Neuronal stem cell (in vitro differentiated cells): ENCODE data around the gene LRRC28.

Source experiments
- DNase-seq: peaks from one replicate; pipeline ENCODE4 v3.0.0-alpha.2; 2013; ENCODE audit warnings: low spot score
- H2AFZ ChIP-seq: one replicate; pipeline ENCODE4 v1.6.1; 2013; ENCODE audit warnings: mild to moderate bottlenecking, low read length, inconsistent platforms
- H2AK5ac ChIP-seq: 2 replicates; pipeline ENCODE4 v1.6.1; 2013; ENCODE audit warnings: low read depth, mild to moderate bottlenecking, inconsistent platforms, low read length, moderate library complexity, mixed read lengths
- H2BK120ac ChIP-seq: 2 replicates; pipeline ENCODE4 v1.6.1; 2013; ENCODE audit warnings: low read depth, mild to moderate bottlenecking, inconsistent platforms, low read length, moderate library complexity, mixed read lengths
- H2BK12ac ChIP-seq: one replicate; pipeline ENCODE4 v1.6.1; 2013; ENCODE audit warnings: low read length, inconsistent platforms
- H2BK15ac ChIP-seq: 2 replicates; pipeline ENCODE4 v1.6.1; 2013; ENCODE audit warnings: mild to moderate bottlenecking, low read length, inconsistent platforms, mixed read lengths
- H2BK5ac ChIP-seq: one replicate; pipeline ENCODE4 v1.6.1; 2013; ENCODE audit warnings: inconsistent platforms, mild to moderate bottlenecking, low read length, moderate library complexity
- H3K14ac ChIP-seq: one replicate; pipeline ENCODE4 v1.6.1; 2013; ENCODE audit warnings: low read length, inconsistent platforms
- H3K18ac ChIP-seq: 2 replicates; pipeline ENCODE4 v1.6.1; 2013; ENCODE audit warnings: low read length, inconsistent platforms
- H3K23ac ChIP-seq: 2 replicates; pipeline ENCODE4 v1.6.1; 2013; ENCODE audit warnings: low read depth, mild to moderate bottlenecking, mixed read lengths, low read length, inconsistent platforms; ENCODE audit not compliant: poor library complexity
- H3K27ac ChIP-seq: replicated peaks from 3 replicates; pipeline ENCODE4 v1.5.1; 2013; ENCODE audit warnings: low read length, inconsistent platforms
- H3K27me3 ChIP-seq, 3 experiments: 2 replicates each; pipeline ENCODE4 v1.6.1; 2013; ENCODE audit warnings: low read length in 3 of 3, mild to moderate bottlenecking in 2 of 3, inconsistent platforms in 1 of 3, low read depth in 1 of 3, mixed read lengths in 1 of 3, moderate library complexity in 1 of 3; ENCODE audit not compliant: control insufficient read depth in 3 of 3, insufficient read depth in 3 of 3
- H3K36me3 ChIP-seq, 2 donors: replicated peaks in 1 of 2; 2 replicates each; pipeline ENCODE4 v1.6.1; 2013; ENCODE audit warnings: low read length in 2 of 2; ENCODE audit not compliant: control insufficient read depth in 2 of 2, insufficient read depth in 2 of 2
- H3K4ac ChIP-seq: 2 replicates; pipeline ENCODE4 v1.6.1; 2013; ENCODE audit warnings: inconsistent platforms, mild to moderate bottlenecking, low read length, moderate library complexity
- H3K4me1 ChIP-seq, 2 donors: 1 replicate in 1 of 2; 2 replicates in 1 of 2; pipeline ENCODE4 v1.6.1; 2013; ENCODE audit warnings: low read length in 2 of 2, low read depth in 1 of 2; ENCODE audit not compliant: control insufficient read depth in 2 of 2, insufficient read depth in 1 of 2
- H3K4me2 ChIP-seq: one replicate; pipeline ENCODE4 v1.6.1; 2013; ENCODE audit warnings: mild to moderate bottlenecking, low read length, inconsistent platforms; ENCODE audit not compliant: insufficient read depth, poor library complexity, severe bottlenecking
- H3K4me3 ChIP-seq, 2 donors: 2 replicates each; pipeline ENCODE4 v1.5.1; 2013; ENCODE audit warnings: low read length in 2 of 2, mild to moderate bottlenecking in 2 of 2, inconsistent platforms in 1 of 2, moderate library complexity in 1 of 2
- H3K79me1 ChIP-seq: one replicate; pipeline ENCODE4 v1.6.1; 2013; ENCODE audit warnings: low read depth, mild to moderate bottlenecking, inconsistent platforms, low read length, moderate library complexity
- H3K9ac ChIP-seq: one replicate; pipeline ENCODE4 v1.6.1; 2013; ENCODE audit warnings: mild to moderate bottlenecking, low read depth, low read length, inconsistent platforms; ENCODE audit not compliant: poor library complexity
- H3K9me3 ChIP-seq, 2 donors: replicated peaks in 1 of 2; 2 replicates each; pipeline versions ENCODE3 to v1.6.1; 2013; ENCODE audit warnings: low read length in 2 of 2, mild to moderate bottlenecking in 2 of 2, inconsistent platforms in 1 of 2, low read depth in 1 of 2, mixed read lengths in 1 of 2, moderate library complexity in 1 of 2; ENCODE audit not compliant: control insufficient read depth in 2 of 2, insufficient read depth in 1 of 2
- H4K8ac ChIP-seq: one replicate; pipeline ENCODE4 v1.6.1; 2013; ENCODE audit warnings: low read depth, mild to moderate bottlenecking, inconsistent platforms, low read length, moderate library complexity
- H4K91ac ChIP-seq: one replicate; pipeline ENCODE4 v1.6.1; 2013; ENCODE audit warnings: low read length, low read depth, mild to moderate bottlenecking, inconsistent platforms; ENCODE audit not compliant: poor library complexity
- WGBS, 2 donors: extraction: QIAGEN DNeasy Blood & Tissue Kit; methylation state at CpG; one replicate each; pipeline ENCODE4 v1.1.7; 2013; ENCODE audit warnings: missing lambda C conversion rate in 2 of 2, mixed read lengths in 1 of 2; ENCODE audit not compliant: insufficient read length in 2 of 2, insufficient replicate concordance in 1 of 2; ENCODE audit errors: extremely low coverage in 2 of 2; 5-methylcytosine and 5-hydroxymethylcytosine counted together

Gene LRRC28

DNA sequence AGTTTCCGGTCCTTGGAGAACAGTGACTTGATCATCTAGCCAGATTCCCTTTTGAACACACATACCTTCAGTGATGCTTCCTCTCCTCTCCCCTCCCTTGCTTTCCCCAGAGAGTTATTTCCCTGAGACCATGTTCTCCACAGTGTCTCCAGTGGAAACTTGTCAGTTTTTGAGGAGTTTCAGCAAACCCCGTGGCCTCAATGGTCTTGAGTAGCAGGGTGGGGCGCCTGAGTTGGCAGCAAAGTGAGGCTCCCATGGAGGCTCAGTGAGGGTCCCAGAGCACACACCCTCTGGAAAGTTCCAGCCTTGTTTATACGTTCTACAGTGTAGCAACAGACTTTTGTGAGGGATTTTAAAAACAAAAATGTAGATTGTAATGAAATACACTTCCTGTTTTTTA is 135.1 kb downstream of the LRRC28 start:
- Histone ChIP-seq H3K14ac (no peak overlapping the region), H3K4me2 (no peak overlapping the region), H3K9me3 (no peaks in the 10 kb centered on the region), H3K27me3 (no peaks in the 10 kb centered on the region), H3K4me1 (no peaks in the 10 kb centered on the region), H3K9ac (no peak overlapping the region), H2AK5ac (no peak overlapping the region), H3K4ac (no peak overlapping the region), H2BK12ac (no peak overlapping the region), H3K23ac (no peak overlapping the region), H2BK5ac (no peak overlapping the region), H2BK15ac (no peak overlapping the region), H2BK120ac (no peak overlapping the region), H4K91ac (no peak overlapping the region), H3K79me1 (no peaks in the 10 kb centered on the region), H3K36me3 (no peaks in the 10 kb centered on the region), H3K27ac (no peak overlapping the region), H3K18ac (no peak overlapping the region), H4K8ac (no peak overlapping the region), H2AFZ (no peak overlapping the region), H3K4me3 (no peak overlapping the region)
- WGBS, 2 donors = no CpG with 5 or more reads among the region's 4 CpGs
- no peak for DNase-seq

DNA sequence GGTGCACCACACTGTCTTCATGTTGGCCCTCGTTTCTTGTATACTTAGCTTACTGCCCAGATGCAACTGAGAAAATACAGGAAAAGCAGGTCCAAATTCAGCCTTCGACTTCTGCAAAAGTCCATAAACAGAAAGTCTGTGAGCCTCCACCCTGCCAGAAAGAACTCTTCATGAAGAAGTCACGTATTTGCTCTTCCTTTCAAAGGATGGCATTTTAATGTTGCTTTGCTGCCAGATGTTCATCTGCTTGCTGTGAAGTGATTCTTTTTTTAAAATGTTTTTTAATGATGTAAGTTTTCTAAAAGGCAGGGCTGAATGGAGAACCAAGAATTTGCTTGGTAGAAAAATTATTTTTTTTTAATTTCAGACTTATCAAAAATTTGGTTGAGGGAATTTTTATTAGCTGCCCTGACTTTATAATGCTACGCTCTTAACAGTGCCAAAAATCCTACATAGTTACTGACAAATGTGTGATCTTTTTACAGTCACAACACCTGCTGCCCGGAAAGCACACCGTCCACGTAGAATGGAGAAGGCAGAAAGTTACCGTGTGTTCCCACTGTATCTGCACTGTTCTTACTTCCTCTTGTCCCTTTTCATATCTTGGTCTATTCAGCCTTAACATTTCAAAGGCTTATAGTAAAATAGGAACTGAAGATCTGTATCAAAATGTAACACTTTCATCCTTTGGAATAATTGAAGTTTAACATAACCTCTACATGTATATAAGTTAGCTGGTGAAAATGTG is 136.3 kb downstream of the LRRC28 start:
- H3K4ac ChIP-seq = no peak overlapping the region
- no peak overlapping the region for H2AFZ ChIP-seq
- H3K27me3 ChIP-seq = no peaks in the 10 kb centered on the region
- H3K4me1 ChIP-seq = no peaks in the 10 kb centered on the region
- DNase-seq = no peak
- no peak overlapping the region for H4K91ac ChIP-seq
- no peak overlapping the region for H2BK120ac ChIP-seq
- no peak overlapping the region for H3K4me3 ChIP-seq
- H3K14ac ChIP-seq = no peak overlapping the region
- WGBS, 2 donors = no CpG with 5 or more reads among the region's 8 CpGs
- no peak overlapping the region for H3K4me2 ChIP-seq
- no peak overlapping the region for H2BK15ac ChIP-seq
- H3K79me1 ChIP-seq = no peaks in the 10 kb centered on the region
- no peak overlapping the region for H4K8ac ChIP-seq
- no peak overlapping the region for H3K23ac ChIP-seq
- H2BK5ac ChIP-seq = no peak overlapping the region
- peaks cover 0 to 3% of the 10 kb centered on the region in 2 donors for H3K9me3 ChIP-seq
- H3K18ac ChIP-seq = no peak overlapping the region
- H3K9ac ChIP-seq = no peak overlapping the region
- H2AK5ac ChIP-seq = no peak overlapping the region
- no peak overlapping the region for H2BK12ac ChIP-seq
- no peaks in the 10 kb centered on the region for H3K36me3 ChIP-seq
- no peak overlapping the region for H3K27ac ChIP-seq

DNA sequence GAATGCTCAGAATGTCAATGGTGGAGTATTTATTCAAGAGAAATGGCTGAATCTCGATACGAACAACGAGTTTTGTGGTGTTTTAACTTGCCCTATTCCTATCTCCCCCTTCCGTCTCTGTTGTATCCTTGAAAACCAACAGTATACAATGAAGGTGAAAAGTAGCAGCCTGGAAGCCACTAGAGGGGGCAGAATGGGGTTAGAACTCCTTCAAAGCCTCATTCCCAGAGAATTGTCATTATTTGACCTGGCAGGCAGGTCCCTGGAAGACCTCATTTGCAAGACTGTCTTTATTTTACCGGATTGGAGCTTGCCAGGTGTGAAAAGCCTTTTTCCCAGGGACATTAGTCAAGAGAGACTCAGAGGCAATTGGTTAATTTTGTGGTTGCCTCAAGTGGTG is 139.4 kb downstream of the LRRC28 start:
- no peak overlapping the region for H4K8ac ChIP-seq
- DNase-seq = no peak
- no peak overlapping the region for H2BK15ac ChIP-seq
- no peaks in the 10 kb centered on the region for H3K36me3 ChIP-seq
- no peaks in the 10 kb centered on the region for H3K27me3 ChIP-seq
- no peak overlapping the region for H3K18ac ChIP-seq
- H3K27ac ChIP-seq = no peak overlapping the region
- no peak overlapping the region for H2BK12ac ChIP-seq
- H3K9ac ChIP-seq = no peak overlapping the region
- H2BK120ac ChIP-seq = no peak overlapping the region
- no peaks in the 10 kb centered on the region for H3K4me1 ChIP-seq
- H3K4me3 ChIP-seq = no peak overlapping the region
- no peak overlapping the region for H4K91ac ChIP-seq
- H3K9me3 ChIP-seq = peaks cover 0 to 3% of the 10 kb centered on the region in 2 donors
- H3K14ac ChIP-seq = no peak overlapping the region
- no peak overlapping the region for H2BK5ac ChIP-seq
- no peak overlapping the region for H2AFZ ChIP-seq
- no peak overlapping the region for H3K23ac ChIP-seq
- H3K4ac ChIP-seq = no peak overlapping the region
- H3K79me1 ChIP-seq = no peaks in the 10 kb centered on the region
- H2AK5ac ChIP-seq = no peak overlapping the region
- WGBS, 2 donors = no CpG with 5 or more reads among the region's 5 CpGs
- H3K4me2 ChIP-seq = no peak overlapping the region

DNA sequence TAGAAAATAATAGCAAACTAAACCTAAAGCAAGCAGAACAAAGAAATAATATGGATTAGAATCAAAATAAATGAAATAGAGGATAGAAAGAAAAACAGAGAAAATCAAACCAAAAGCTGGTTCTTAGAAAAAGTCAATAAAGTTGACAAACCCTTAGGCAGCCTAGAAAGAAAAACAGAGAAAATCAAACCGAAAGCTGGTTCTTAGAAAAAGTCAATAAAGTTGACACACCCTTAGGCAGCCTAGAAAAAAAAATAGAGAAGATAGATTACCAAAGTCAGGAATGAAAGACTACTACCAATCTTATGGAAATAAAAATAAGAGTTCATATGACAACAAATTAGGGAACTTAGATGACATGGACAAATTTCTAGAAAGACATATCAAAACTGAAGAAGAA is 142.4 kb downstream of the LRRC28 start:
- Histone ChIP-seq H2AK5ac (no peak overlapping the region), H3K14ac (no peak overlapping the region), H3K27ac (no peak overlapping the region), H3K4me3 (no peak overlapping the region), H3K9ac (no peak overlapping the region), H3K18ac (no peak overlapping the region), H3K27me3 (no peaks in the 10 kb centered on the region), H3K36me3 (no peaks in the 10 kb centered on the region), H3K4me1 (no peaks in the 10 kb centered on the region), H3K23ac (no peak overlapping the region), H2BK5ac (no peak overlapping the region), H3K4ac (no peak overlapping the region), H3K4me2 (no peak overlapping the region), H3K79me1 (no peaks in the 10 kb centered on the region), H2AFZ (no peak overlapping the region), H4K8ac (no peak overlapping the region), H2BK120ac (no peak overlapping the region), H4K91ac (no peak overlapping the region), H3K9me3 (peaks cover 0 to 3% of the 10 kb centered on the region in 2 donors), H2BK15ac (no peak overlapping the region), H2BK12ac (no peak overlapping the region)
- DNase-seq = no peak
- WGBS, 2 donors = no CpG with 5 or more reads among the region's 1 CpG
